HCEC 1CT (cell line): ENCODE data around the gene CEACAM1.
A peak's percentile ranks its signal among the peaks of the same experiment; 100 is the strongest.
"Not testable (repeated sequence)": the region's sequence is repeated elsewhere in the genome, so short reads cannot be mapped to it uniquely, and the experiment has no call there.

Experiments
- DNase-seq: peaks from one replicate; pipeline ENCODE4 v3.0.0-alpha.2; 2017

CEACAM1 gene

GRCh38 chr19:42508892-42509444 lies 19.3 kb downstream of the CEACAM1 start:
- no peak for DNase-seq

DNA sequence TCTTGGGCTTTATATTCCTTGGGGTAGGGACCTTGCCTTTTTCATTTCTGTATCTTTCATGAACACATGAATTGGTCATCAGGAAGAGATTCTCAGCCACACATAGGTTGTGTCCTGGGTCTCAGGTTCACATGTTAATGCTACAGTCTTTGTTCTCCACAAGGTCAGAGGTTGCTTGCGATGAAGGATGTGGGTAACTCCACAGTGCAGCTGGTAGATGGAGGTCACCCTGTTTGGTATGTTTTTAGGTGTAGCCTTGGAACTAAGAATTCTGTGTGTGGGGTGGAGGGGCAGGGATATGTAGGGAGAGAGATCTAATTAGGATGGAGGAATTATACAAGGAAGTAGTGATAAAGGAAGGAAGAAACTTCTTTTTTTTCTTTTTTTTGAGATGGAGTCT lies 23.2 kb downstream of the CEACAM1 start:
- no peak for DNase-seq

GRCh38 chr19:42501733-42502132 lies 26.5 kb downstream of the CEACAM1 start:
- no peak for DNase-seq

DNA sequence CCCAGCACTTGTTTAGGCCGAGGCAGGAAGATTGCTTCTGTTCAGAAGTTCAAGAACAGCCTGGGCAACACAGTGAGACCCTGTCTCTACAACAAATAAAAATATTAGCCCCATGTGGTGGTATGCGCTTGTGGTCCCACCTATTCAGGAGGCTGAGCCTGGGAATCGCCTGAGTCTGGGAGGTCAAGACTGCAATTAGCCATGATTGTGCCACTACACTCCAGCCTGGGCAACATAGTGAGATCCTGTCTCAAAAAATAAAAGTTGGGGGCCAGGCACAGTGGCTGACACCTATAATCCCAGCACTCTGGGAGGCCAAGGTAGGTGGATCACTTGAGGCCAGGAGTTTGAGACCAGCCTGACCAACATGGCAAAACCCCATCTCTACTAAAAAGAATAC lies 27.0 kb downstream of the CEACAM1 start:
- DNase-seq, result not testable (repeated sequence)

- DNase-seq, result no peak
Measured at GRCh38 chr19:42498169-42498757, 30.0 kb downstream of the CEACAM1 start.

DNA sequence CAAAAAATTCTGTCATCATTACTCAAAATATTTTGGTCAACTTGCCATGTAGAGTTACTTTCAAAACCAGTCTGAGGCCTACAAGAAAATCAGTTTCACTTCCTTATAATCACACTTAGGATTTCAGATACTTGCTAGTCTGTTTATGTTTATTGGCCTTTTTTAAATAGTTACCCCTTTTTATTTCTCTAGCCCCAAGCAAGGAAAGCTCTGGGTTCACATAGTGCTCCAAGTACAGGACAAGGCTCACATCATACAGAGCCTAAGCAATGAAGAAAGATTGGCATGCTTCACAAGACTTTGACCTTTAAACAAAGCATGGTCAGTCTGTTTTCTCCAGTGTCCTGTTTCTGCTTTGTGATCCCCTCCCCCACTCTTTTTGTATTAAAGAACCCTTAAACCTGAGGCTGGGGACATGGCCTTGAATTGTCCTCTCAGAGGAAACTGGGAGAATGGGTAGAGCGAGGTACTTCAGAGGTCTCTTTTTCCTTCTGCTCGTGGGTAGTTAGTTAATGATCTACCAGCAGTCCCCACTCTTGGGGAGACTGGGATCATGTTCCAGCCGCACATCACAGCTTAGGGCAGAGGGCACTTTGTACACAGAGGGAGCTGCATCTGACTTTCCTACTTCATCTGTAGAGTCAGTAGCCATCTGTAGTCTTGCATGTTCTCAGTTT lies 30.7 kb downstream of the CEACAM1 start:
- DNase-seq, result no peak

GRCh38 chr19:42496460-42497133 lies 31.7 kb downstream of the CEACAM1 start:
- DNase-seq, result no peak

DNA sequence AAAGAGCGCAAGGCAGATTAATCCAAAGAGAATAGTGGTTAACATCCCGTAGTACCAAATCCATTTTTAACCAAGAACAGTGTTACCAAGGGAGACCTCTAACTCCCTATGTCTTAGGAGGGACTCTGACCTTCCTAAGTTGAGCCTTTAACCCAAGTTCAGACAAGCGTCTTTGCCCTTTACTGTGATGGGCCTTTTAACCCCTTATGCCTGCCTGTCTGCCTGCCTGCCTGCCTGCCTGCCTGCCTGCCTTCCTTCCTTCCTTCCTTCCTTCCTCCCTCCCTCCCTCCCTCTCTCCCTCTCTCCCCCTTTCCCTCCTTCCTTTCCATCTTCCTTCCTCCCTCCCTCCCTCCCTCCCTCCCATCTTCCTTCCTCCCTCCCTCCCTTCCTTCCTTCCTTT lies 32.6 kb downstream of the CEACAM1 start:
- no peak for DNase-seq

DNA sequence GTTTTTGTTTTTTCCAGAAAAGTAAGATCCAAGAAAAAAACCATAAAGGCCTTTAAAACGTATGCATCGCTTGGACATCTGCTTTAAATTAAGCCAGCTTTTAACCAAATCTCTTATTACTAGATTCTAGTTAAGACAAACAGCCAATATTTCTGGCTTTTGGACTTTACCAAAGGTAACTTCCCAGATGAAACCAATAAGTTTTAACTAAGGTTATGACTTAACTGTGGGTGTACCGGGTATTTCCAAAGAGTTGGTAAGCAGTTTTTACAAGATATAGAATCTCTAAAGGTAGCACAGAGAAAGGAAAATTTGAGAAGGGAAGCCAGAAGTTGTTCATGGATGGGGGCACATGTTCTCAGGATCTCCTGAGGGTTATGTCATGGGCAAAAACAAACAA lies 34.0 kb downstream of the CEACAM1 start:
- no peak for DNase-seq

GRCh38 chr19:42488783-42489521 lies 39.3 kb downstream of the CEACAM1 start:
- DNase-seq, result no peak

GRCh38 chr19:42487798-42488178 lies 40.5 kb downstream of the CEACAM1 start:
- DNase-seq, result no peak

DNA sequence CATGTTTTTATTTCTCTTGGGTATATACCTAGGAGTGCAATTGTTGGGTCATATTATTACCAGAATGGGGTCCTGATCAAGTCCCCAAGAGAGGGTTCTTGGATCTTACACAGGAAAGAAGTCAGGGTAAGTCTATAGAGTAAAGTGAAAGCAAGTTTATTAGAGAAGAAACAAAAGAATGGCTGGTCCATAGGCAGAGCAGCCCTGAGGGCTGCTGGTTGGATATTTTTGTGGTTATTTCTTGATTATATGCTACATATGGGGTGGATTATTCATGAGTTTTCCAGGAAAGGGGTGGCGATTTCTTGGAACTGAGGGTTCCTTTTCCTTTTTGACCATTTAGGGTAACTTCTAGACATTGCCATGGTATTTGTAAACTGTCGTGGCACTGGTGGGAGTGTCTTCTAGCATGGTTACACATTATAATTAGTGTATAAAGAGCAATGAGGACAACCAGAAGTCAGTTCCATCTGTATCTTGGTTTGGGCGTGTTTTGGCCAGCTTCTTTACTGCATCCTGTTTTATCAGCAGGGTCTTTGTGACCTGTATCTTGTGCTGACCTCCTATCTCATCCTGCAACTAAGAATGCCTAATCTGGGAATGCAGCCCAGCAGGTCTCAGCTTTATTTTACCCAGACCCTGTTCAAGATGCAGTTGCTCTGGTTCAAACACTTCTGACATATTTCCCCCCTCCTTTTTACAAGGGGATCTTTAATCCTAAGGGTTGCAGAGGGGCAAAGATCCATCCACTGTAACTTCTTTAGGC lies 41.1 kb downstream of the CEACAM1 start:
- no peak for DNase-seq

- not testable (repeated sequence) for DNase-seq
Measured at GRCh38 chr19:42485036-42485435, 43.2 kb downstream of the CEACAM1 start.

DNA sequence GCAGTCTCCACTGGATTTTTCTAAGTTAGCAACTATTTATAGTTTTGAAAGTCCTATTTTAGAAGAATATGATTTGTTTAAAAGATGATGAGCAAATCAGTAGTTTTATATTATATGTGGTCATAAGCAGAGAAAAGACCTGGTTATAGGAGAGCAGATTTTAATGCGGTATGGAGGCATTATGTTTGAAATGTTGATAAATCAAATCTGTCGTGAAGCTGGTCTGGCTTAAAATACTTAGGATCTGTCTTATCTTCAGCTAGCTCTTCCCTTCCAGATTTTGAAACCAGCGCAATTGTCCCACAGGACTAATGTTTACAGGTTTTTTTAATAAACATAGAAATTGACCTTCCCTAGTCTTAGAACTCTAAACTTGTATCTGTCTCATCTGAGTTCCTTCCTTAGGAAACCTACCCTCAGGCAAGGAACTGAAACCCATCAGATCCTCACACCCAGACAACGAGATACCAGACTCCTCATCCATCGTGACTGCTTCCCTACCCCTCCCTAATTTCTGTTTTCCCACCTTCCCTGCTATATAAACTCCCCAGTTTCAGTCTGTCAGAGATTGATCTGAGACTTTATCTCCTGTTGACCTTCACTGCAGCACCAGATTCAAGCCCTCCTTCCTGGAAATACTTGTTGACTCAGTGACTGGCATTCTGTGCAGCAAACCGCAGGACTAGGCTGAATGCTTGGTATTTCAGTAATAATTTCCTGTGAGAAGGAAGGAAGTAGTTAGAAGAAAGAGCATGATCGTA lies 47.8 kb downstream of the CEACAM1 start:
- peak; percentile 36 for DNase-seq

DNA sequence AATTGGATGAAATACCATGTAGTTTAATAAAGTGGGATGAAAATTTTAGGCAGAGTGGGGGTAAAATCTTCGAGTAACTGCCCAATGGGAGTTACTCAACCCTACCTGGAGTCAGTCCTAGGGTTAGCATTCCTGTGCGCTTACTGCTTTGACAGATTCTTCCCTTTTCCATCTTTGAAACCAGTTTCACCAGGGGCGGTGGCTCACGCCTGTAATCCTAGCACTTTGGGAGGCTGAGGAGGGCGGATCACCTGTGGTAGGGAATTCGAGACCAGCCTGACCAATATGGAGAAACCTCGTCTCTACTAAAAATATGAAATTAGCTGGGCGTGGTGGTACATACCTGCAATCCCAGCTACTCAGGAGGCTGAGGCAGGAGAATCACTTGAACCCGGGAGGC lies 48.5 kb downstream of the CEACAM1 start:
- DNase-seq, result no peak

DNA sequence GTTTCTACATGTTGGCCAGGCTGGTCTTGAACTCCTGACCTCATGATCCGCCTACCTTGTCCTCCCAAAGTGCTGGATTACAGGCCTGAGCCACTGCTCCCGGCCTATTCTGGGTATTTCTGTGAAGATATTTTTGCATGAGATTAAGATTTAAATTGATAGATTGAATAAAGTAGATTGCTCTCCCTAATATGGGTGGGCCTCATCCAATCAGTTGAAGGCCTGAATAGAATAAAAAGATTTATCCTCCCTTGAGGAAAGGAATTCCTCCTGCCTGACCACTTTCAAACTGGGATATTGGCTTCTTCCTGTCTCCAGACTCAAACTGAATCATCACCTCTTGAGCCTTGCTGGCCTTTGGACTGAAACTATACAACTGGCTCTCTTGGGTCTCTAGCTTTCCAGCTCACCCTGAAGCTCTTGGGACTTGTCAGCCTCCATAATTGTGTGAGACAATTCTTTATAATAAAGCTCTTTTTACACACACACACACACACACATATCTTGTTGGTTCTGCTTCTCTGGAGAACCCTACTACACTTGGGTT lies 49.4 kb downstream of the CEACAM1 start:
- no peak for DNase-seq

- DNase-seq, result no peak
Measured at GRCh38 chr19:42477933-42478332, 50.3 kb downstream of the CEACAM1 start.

DNA sequence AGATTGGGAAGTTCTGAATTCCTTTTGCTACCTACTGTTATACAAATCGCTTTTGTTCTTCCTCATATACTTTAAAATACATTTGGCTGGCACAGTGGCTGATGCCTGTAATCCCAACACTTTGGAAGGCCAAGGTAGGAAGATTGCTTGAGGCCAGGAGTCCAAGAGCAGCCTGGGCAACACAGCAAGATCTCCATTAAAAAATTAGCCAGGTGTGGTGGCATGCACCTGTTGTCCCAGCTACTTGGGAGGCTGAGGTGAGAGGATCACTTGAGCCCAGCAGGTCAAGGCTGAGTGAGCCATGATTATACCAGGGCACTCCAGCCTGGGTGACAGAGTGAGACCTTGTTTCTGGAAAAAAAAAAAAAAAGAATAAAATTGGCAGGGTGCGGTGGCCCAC lies 51.2 kb downstream of the CEACAM1 start:
- DNase-seq, result no peak

DNA sequence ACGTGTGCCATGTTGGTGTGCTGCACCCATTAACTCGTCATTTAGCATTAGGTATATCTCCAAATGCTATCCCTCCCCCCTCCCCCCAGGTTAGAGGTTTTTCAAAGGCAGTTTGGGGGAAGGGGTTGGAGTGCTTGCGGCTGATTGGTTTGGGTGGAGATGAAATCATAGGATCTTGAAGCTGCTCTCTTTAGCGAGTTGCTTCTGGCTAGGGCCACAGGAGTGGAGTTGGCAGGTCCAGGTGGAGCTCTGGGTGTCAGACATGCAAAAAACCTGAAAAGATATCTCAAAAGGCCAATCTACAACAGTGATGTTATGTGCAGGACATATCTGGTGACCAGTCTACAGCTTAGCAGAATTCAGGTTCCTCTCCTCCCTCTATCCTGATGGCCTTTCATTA lies 52.9 kb downstream of the CEACAM1 start:
- DNase-seq, result no peak

DNA sequence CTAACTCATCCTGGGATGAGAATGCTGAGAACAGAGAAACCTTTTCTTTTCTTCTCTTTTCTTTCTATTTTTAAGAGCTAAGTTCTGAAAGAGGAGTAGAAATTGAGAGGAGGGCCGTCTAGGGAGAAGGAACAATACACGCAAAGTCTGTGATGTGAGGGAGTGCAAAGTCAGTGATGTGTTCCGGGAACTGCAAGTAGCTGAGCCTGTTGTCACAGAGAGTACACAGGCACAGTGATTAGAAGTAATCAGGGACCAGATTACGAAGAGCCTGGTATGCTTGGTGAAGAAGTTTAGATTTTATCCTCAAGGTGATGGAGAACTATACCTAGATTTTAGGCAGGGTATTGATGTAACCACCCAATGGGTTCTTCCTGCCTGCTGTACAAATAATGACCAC lies 53.5 kb downstream of the CEACAM1 start:
- DNase-seq, result no peak

DNA sequence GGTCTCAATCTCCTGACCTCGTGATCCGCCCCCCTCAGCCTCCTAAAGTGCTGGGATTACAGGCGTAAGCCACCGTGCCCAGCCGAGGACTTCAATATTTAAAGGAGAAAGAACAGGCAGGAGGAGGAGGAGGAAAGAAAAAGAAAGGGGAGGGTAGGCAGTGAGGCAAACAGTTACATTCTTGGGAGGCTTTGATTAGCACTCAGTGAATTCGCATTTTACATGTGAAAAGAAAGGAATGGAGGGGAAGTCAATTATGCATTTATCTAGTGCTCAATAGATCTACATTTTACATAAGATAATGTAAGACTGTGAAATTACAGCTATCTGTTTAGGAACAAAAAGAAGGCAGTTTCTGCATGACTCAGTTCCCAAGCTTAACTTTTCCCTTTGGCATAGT lies 54.6 kb downstream of the CEACAM1 start:
- no peak for DNase-seq
